HL-60 (cell line): Measurements from ENCODE around the gene COLEC11.

Source experiments
- DNase-seq, 2 experiments: peaks; one replicate each; pipeline ENCODE4 v3.0.0-alpha.2; 2010 to 2020; ENCODE audit warnings: low read depth in 1 of 2, low spot score in 1 of 2
- H3K27ac ChIP-seq: fragments of 250-450 bp; sonication (Bioruptor Pico); replicated peaks from 2 replicates; pipeline ENCODE4 v1.5.1; 2020; ENCODE audit warnings: mild to moderate bottlenecking, moderate library complexity
- H3K27me3 ChIP-seq: fragments of 250-450 bp; sonication (Bioruptor Pico); 2 replicates; pipeline ENCODE4 v1.5.1; 2021; ENCODE audit warnings: mild to moderate bottlenecking, moderate library complexity; ENCODE audit not compliant: insufficient read depth, poor library complexity, severe bottlenecking
- H3K4me3 ChIP-seq: replicated peaks from 2 replicates; pipeline ENCODE4 v1.5.1; 2011; ENCODE audit warnings: mild to moderate bottlenecking, control low read depth, low read length; ENCODE audit not compliant: insufficient read depth
- CTCF ChIP-seq: IDR thresholded peaks from one replicate; pipeline ENCODE4 v1.5.1; 2011; ENCODE audit warnings: low read length, control low read depth, inconsistent platforms; ENCODE audit not compliant: insufficient read depth
- GABPA ChIP-seq: IDR thresholded peaks from 2 replicates; pipeline ENCODE4 v1.6.1; 2012; ENCODE audit warnings: low read depth
- POLR2AphosphoS5 ChIP-seq: IDR thresholded peaks from 2 replicates; pipeline ENCODE4 v1.6.1; 2012; ENCODE audit warnings: low read depth
- REST ChIP-seq: IDR thresholded peaks from 2 replicates; pipeline ENCODE4 v1.6.1; 2012; ENCODE audit warnings: low read depth; ENCODE audit not compliant: insufficient replicate concordance
- SPI1 ChIP-seq: IDR thresholded peaks from 2 replicates; pipeline ENCODE4 v1.6.1; 2012; ENCODE audit warnings: low read depth, mild to moderate bottlenecking, borderline replicate concordance

The COLEC11 gene

GRCh38 chr2:3620834-3621233, 25.9 kb downstream of the COLEC11 start:
- no peak for TF ChIP-seq GABPA
- no peak for TF ChIP-seq CTCF
- TF ChIP-seq SPI1: no peak
- TF ChIP-seq POLR2AphosphoS5: no peak
- no peak for TF ChIP-seq REST

GRCh38 chr2:3622967-3623366, 28.1 kb downstream of the COLEC11 start:
- H3K27ac ChIP-seq: no peak overlapping the region
- no peaks in the 10 kb centered on the region for H3K27me3 ChIP-seq
- DNase-seq: no peak
- no peak for TF ChIP-seq CTCF
- TF ChIP-seq POLR2AphosphoS5: no peak
- TF ChIP-seq REST: no peak
- TF ChIP-seq SPI1: no peak
- TF ChIP-seq GABPA: no peak
- H3K4me3 ChIP-seq: no peak overlapping the region

More at GRCh38 chr2:3620834-3621233, 25.9 kb downstream of the COLEC11 start:
- Histone ChIP-seq H3K4me3 (no peak overlapping the region), H3K27me3 (no peaks in the 10 kb centered on the region), H3K27ac (no peak overlapping the region)
- DNase-seq: no peak

- Histone ChIP-seq H3K27me3 (no peaks in the 10 kb centered on the region), H3K27ac (no peak overlapping the region), H3K4me3 (no peak overlapping the region)
- no peak for DNase-seq
- no peak for TF ChIP-seq CTCF
- no peak for TF ChIP-seq POLR2AphosphoS5
- TF ChIP-seq SPI1: no peak
- no peak for TF ChIP-seq GABPA
- no peak for TF ChIP-seq REST
Measured at GRCh38 chr2:3624059-3624794, 29.3 kb downstream of the COLEC11 start.
